Measurements from ENCODE around the gene UAP1L1.

DNA sequence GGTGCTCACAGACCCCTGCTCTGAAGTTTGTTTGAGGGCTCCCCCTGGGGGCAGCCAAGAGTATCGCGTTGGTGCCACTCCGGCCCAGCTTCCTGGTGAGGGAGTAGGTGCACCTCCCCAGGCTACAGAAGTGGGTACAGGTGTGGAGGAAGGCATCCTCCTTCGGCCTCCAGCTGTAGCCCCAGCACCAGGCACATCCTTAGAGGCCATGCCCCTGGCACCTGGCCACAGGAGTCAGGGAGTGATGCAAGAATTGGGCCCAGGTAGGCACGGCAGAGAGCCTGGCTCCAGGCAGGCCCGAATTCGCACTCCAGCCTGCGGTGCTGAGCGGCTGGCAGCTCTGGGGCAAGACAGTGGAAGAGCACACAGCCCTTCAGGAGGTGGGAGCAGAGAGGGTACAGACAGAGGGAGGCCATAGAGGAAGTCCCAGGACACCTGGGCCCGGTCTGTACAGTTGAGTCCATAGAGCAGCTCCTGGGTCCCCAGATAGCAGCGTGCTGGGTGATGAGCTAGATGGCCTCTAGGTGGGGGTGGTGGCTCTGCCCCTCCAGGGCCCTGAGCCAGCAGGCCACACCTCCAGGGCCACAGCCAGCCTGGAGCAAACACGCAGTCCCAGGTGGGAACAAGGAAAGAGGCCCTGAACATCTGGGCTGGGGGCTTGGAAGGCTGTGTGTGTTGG lies 9.3 kb upstream of the UAP1L1 start:
- TF ChIP-seq, protein P1, sequence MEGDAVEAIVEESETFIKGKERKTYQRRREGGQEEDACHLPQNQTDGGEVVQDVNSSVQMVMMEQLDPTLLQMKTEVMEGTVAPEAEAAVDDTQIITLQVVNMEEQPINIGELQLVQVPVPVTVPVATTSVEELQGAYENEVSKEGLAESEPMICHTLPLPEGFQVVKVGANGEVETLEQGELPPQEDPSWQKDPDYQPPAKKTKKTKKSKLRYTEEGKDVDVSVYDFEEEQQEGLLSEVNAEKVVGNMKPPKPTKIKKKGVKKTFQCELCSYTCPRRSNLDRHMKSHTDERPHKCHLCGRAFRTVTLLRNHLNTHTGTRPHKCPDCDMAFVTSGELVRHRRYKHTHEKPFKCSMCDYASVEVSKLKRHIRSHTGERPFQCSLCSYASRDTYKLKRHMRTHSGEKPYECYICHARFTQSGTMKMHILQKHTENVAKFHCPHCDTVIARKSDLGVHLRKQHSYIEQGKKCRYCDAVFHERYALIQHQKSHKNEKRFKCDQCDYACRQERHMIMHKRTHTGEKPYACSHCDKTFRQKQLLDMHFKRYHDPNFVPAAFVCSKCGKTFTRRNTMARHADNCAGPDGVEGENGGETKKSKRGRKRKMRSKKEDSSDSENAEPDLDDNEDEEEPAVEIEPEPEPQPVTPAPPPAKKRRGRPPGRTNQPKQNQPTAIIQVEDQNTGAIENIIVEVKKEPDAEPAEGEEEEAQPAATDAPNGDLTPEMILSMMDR (IDR thresholded peaks at IDR 0.05), result peak; percentile 75 to 89 (median 85)
- TF ChIP-seq POLR2A (IDR thresholded peaks at IDR 0.05), result no peak
